ENCODE data around the gene TNS3.

DNA sequence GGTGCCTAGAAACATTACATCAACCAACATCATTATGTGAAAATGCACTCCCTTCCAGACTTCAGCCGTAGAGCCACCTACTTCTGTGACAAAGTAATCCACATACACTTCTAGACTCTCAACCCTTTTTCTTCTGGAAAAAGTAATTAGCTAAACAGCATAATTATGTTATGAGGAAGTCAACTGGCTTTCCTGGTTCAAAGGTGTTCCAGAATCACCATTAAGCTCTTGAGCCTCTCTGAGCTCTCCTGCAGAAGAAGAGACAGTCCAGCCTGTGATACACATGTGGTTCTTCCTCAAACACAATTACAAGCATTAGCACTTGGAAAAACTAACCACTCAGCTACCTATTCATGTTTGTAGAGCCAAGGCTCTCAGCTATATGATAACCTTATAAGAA, 52.5 kb downstream of the TNS3 start:
- TF ChIP-seq, protein P1, sequence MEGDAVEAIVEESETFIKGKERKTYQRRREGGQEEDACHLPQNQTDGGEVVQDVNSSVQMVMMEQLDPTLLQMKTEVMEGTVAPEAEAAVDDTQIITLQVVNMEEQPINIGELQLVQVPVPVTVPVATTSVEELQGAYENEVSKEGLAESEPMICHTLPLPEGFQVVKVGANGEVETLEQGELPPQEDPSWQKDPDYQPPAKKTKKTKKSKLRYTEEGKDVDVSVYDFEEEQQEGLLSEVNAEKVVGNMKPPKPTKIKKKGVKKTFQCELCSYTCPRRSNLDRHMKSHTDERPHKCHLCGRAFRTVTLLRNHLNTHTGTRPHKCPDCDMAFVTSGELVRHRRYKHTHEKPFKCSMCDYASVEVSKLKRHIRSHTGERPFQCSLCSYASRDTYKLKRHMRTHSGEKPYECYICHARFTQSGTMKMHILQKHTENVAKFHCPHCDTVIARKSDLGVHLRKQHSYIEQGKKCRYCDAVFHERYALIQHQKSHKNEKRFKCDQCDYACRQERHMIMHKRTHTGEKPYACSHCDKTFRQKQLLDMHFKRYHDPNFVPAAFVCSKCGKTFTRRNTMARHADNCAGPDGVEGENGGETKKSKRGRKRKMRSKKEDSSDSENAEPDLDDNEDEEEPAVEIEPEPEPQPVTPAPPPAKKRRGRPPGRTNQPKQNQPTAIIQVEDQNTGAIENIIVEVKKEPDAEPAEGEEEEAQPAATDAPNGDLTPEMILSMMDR (CRISPR knock-in tag; IDR thresholded peaks at IDR 0.05) = no peak
- TF ChIP-seq NFE2L2 (IDR thresholded peaks at IDR 0.05; ENCODE audit: low read length) (no peak), CEBPG (CRISPR knock-in tag; IDR thresholded peaks at IDR 0.05) (no peak), RBFOX2 (IDR thresholded peaks at IDR 0.05; ENCODE audit: low read depth, low read length) (no peak), KDM5A (IDR thresholded peaks at IDR 0.05; ENCODE audit: borderline replicate concordance, low read length) (no peak), DPF2 (CRISPR knock-in tag; IDR thresholded peaks at IDR 0.05; ENCODE audit: borderline replicate concordance, low read depth) (no peak), GTF2F1 (IDR thresholded peaks at IDR 0.05; ENCODE audit: low read length) (no peak), NFYB (CRISPR knock-in tag; IDR thresholded peaks at IDR 0.05) (no peak), HNRNPL (IDR thresholded peaks at IDR 0.05; ENCODE audit: low read depth, low read length) (no peak), EP300 (IDR thresholded peaks at IDR 0.05; ENCODE audit: low read depth in 2 of 2, low read length in 2 of 2) (no peak), EP300 (CRISPR knock-in tag; IDR thresholded peaks at IDR 0.05; ENCODE audit: borderline replicate concordance) (no peak), ZNF746 (CRISPR knock-in tag; IDR thresholded peaks at IDR 0.05) (no peak), FOXK1 (CRISPR knock-in tag; IDR thresholded peaks at IDR 0.05; ENCODE audit: borderline replicate concordance, low read depth) (no peak)
- TF ChIP-seq, protein P2, sequence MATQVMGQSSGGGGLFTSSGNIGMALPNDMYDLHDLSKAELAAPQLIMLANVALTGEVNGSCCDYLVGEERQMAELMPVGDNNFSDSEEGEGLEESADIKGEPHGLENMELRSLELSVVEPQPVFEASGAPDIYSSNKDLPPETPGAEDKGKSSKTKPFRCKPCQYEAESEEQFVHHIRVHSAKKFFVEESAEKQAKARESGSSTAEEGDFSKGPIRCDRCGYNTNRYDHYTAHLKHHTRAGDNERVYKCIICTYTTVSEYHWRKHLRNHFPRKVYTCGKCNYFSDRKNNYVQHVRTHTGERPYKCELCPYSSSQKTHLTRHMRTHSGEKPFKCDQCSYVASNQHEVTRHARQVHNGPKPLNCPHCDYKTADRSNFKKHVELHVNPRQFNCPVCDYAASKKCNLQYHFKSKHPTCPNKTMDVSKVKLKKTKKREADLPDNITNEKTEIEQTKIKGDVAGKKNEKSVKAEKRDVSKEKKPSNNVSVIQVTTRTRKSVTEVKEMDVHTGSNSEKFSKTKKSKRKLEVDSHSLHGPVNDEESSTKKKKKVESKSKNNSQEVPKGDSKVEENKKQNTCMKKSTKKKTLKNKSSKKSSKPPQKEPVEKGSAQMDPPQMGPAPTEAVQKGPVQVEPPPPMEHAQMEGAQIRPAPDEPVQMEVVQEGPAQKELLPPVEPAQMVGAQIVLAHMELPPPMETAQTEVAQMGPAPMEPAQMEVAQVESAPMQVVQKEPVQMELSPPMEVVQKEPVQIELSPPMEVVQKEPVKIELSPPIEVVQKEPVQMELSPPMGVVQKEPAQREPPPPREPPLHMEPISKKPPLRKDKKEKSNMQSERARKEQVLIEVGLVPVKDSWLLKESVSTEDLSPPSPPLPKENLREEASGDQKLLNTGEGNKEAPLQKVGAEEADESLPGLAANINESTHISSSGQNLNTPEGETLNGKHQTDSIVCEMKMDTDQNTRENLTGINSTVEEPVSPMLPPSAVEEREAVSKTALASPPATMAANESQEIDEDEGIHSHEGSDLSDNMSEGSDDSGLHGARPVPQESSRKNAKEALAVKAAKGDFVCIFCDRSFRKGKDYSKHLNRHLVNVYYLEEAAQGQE (IDR thresholded peaks at IDR 0.05; ENCODE audit: borderline replicate concordance in 1 of 2, low read depth in 1 of 2, low read length in 2 of 2) = no peak
- TF ChIP-seq, protein P3, sequence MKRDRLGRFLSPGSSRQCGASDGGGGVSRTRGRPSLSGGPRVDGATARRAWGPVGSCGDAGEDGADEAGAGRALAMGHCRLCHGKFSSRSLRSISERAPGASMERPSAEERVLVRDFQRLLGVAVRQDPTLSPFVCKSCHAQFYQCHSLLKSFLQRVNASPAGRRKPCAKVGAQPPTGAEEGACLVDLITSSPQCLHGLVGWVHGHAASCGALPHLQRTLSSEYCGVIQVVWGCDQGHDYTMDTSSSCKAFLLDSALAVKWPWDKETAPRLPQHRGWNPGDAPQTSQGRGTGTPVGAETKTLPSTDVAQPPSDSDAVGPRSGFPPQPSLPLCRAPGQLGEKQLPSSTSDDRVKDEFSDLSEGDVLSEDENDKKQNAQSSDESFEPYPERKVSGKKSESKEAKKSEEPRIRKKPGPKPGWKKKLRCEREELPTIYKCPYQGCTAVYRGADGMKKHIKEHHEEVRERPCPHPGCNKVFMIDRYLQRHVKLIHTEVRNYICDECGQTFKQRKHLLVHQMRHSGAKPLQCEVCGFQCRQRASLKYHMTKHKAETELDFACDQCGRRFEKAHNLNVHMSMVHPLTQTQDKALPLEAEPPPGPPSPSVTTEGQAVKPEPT (CRISPR knock-in tag; IDR thresholded peaks at IDR 0.05; ENCODE audit: low read depth) = no peak

Measured in HepG2 (cell line).